Testis (tissue), 2 donors: ENCODE results near the gene TRAF3IP3.

ENCODE experiments used
- POLR2A ChIP-seq: fragments of 450-650 bp; IDR thresholded peaks from one replicate; pipeline ENCODE4 v1.6.1; 2017; ENCODE audit warnings: antibody characterized with exemption, mild to moderate bottlenecking, moderate library complexity
- TF ChIP-seq, protein P1 (sequence below), 3 experiments: fragments of 450-650 bp in 2 of 3; fragments of 200-600 bp in 1 of 3; sonication (generic) in 1 of 3; IDR thresholded peaks; one replicate each; pipeline ENCODE4 v1.5.1; 2016 to 2019; ENCODE audit warnings: antibody characterized with exemption in 3 of 3, mild to moderate bottlenecking in 2 of 3, moderate library complexity in 1 of 3

DNA sequence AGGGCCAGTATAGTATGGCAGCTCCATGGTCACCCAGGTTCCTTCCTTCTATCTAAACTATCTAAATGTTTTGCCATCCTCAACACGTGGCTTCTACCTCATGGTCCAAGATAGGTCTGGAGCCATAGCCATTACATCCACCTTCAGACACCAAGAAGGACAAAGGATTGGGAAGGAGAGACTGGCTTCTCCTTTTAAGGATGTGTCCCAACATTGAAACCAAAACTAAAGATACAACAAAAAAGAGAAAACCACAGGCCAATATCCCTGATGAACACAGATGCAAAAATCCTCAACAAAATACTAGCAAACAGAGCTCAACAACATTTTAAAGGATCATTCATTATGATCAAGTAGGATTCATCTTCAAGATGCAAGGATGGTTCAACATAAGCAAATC lies 26.4 kb upstream of the TRAF3IP3 start:
- TF ChIP-seq, protein P1, sequence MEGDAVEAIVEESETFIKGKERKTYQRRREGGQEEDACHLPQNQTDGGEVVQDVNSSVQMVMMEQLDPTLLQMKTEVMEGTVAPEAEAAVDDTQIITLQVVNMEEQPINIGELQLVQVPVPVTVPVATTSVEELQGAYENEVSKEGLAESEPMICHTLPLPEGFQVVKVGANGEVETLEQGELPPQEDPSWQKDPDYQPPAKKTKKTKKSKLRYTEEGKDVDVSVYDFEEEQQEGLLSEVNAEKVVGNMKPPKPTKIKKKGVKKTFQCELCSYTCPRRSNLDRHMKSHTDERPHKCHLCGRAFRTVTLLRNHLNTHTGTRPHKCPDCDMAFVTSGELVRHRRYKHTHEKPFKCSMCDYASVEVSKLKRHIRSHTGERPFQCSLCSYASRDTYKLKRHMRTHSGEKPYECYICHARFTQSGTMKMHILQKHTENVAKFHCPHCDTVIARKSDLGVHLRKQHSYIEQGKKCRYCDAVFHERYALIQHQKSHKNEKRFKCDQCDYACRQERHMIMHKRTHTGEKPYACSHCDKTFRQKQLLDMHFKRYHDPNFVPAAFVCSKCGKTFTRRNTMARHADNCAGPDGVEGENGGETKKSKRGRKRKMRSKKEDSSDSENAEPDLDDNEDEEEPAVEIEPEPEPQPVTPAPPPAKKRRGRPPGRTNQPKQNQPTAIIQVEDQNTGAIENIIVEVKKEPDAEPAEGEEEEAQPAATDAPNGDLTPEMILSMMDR (IDR thresholded peaks at IDR 0.05), result no peak
- TF ChIP-seq POLR2A, result no peak
